CD14-positive monocyte (primary cell): ENCODE measurements around the gene CD180. TPM values are rescaled to one million over a fixed set of nuclear protein-coding genes. Genes with fewer than 3 reads are reported as not detected.

ENCODE experiments used
- DNase-seq, 3 donors: peaks; one replicate each; pipeline ENCODE4 v3.0.0-alpha.2; 2011 to 2022
- H2AFZ ChIP-seq: 2 replicates; pipeline ENCODE4 v1.6.0; 2012; ENCODE audit warnings: mild to moderate bottlenecking, low read depth, low read length, inconsistent platforms; ENCODE audit not compliant: insufficient read depth, poor library complexity, severe bottlenecking
- H3K27ac ChIP-seq, 2 donors: 1 replicate in 1 of 2; 2 replicates in 1 of 2; pipeline ENCODE4 v1.5.1; 2012 to 2013; ENCODE audit warnings: low read length in 2 of 2, control low read depth in 1 of 2, inconsistent platforms in 1 of 2, low read depth in 1 of 2, mild to moderate bottlenecking in 1 of 2
- H3K27me3 ChIP-seq, 2 donors: one replicate each; pipeline versions ENCODE4 v1.6.0 to v1.6.1; 2011 to 2013; ENCODE audit warnings: low read length in 2 of 2; ENCODE audit not compliant: control insufficient read depth in 2 of 2, insufficient read depth in 2 of 2
- H3K36me3 ChIP-seq, 2 donors: replicated peaks in 1 of 2; 1 replicate in 1 of 2; 2 replicates in 1 of 2; pipeline versions ENCODE4 v1.5.1 to v1.6.1; 2012 to 2013; ENCODE audit warnings: low read length in 2 of 2, control low read depth in 1 of 2, inconsistent platforms in 1 of 2, mild to moderate bottlenecking in 1 of 2; ENCODE audit not compliant: insufficient read depth in 2 of 2, control insufficient read depth in 1 of 2
- H3K4me1 ChIP-seq, 2 donors: 1 replicate in 1 of 2; 2 replicates in 1 of 2; pipeline versions ENCODE4 v1.5.1 to v1.6.1; 2012 to 2013; ENCODE audit warnings: low read length in 2 of 2, control low read depth in 1 of 2, inconsistent platforms in 1 of 2, mild to moderate bottlenecking in 1 of 2, moderate library complexity in 1 of 2; ENCODE audit not compliant: insufficient read depth in 2 of 2, control insufficient read depth in 1 of 2
- H3K4me2 ChIP-seq: replicated peaks from 2 replicates; pipeline ENCODE3; 2012; ENCODE audit warnings: low read length, moderate library complexity, mild to moderate bottlenecking; ENCODE audit not compliant: poor library complexity, severe bottlenecking; ENCODE audit errors: extremely low read depth
- H3K4me3 ChIP-seq, 3 experiments: fragments of 200-600 bp in 1 of 3; sonication (generic) in 1 of 3; replicated peaks in 1 of 3; 1 replicate in 2 of 3; 2 replicates in 1 of 3; pipeline ENCODE4 v1.5.1; 2011 to 2013; ENCODE audit warnings: low read length in 3 of 3, mild to moderate bottlenecking in 3 of 3, control low read depth in 2 of 3, low read depth in 2 of 3, inconsistent platforms in 1 of 3, moderate library complexity in 1 of 3
- H3K79me2 ChIP-seq: 2 replicates; pipeline ENCODE4 v1.6.0; 2012; ENCODE audit warnings: mild to moderate bottlenecking, control low read depth, inconsistent platforms, low read length, moderate library complexity; ENCODE audit not compliant: insufficient read depth
- H3K9ac ChIP-seq: 2 replicates; pipeline ENCODE4 v1.6.0; 2017; ENCODE audit warnings: low read length, mild to moderate bottlenecking; ENCODE audit not compliant: insufficient read depth, poor library complexity, severe bottlenecking
- H3K9me3 ChIP-seq, 2 donors: replicated peaks in 1 of 2; 1 replicate in 1 of 2; 2 replicates in 1 of 2; pipeline versions ENCODE4 v1.5.1 to v1.6.1; 2012 to 2013; ENCODE audit warnings: low read length in 2 of 2, control low read depth in 1 of 2; ENCODE audit not compliant: control insufficient read depth in 1 of 2, insufficient read depth in 1 of 2
- H4K20me1 ChIP-seq: 2 replicates; pipeline ENCODE4 v1.6.0; 2012; ENCODE audit warnings: mild to moderate bottlenecking, low read length, control low read depth, moderate library complexity; ENCODE audit not compliant: insufficient read depth
- H3K27ac Mint-ChIP-seq, 7 donors: one replicate each; pipeline ENCODE4 v1.8.0; 2020; ENCODE audit warnings: mild to moderate bottlenecking in 7 of 7, mixed read lengths in 7 of 7, moderate library complexity in 6 of 7, inconsistent platforms in 2 of 7
- H3K27me3 Mint-ChIP-seq, 3 donors: one replicate each; pipeline ENCODE4 v1.8.0; 2021 to 2022; ENCODE audit warnings: low read depth in 3 of 3, mild to moderate bottlenecking in 3 of 3, mixed read lengths in 3 of 3, moderate library complexity in 3 of 3, inconsistent platforms in 1 of 3
- H3K36me3 Mint-ChIP-seq, 2 donors: one replicate each; pipeline ENCODE4 v1.8.0; 2020; ENCODE audit warnings: mixed read lengths in 2 of 2, inconsistent platforms in 1 of 2, mild to moderate bottlenecking in 1 of 2
- H3K4me1 Mint-ChIP-seq: one replicate; pipeline ENCODE4 v1.8.0; 2020; ENCODE audit warnings: mild to moderate bottlenecking, mixed read lengths
- H3K4me3 Mint-ChIP-seq, 2 donors: one replicate each; pipeline ENCODE4 v1.8.0; 2020; ENCODE audit warnings: mild to moderate bottlenecking in 2 of 2, mixed read lengths in 2 of 2, moderate library complexity in 1 of 2
- H3K9me3 Mint-ChIP-seq, 7 donors: one replicate each; pipeline ENCODE4 v1.8.0; 2020 to 2022; ENCODE audit warnings: mixed read lengths in 7 of 7, mild to moderate bottlenecking in 6 of 7, moderate library complexity in 6 of 7, inconsistent platforms in 2 of 7
- WGBS: methylation state at CpG from one replicate; pipeline ENCODE4 v1.1.5; 2013; ENCODE audit warnings: missing lambda C conversion rate; ENCODE audit not compliant: insufficient coverage; 5-methylcytosine and 5-hydroxymethylcytosine counted together
- intact Hi-C, 2 donors: fragments of 100-400 bp; cut with micrococcal nuclease; formaldehyde crosslinking; loops; one replicate each; pipeline versions ENCODE4 v1.15.0 to v1.15.1; 2023
- polyA plus RNA-seq, 3 donors: library from polyadenylated mRNA; depleted of rRNA in 1 of 3; unstranded in 2 of 3; stranded (reverse) in 1 of 3; fragments of 300-500 nt in 2 of 3; fragments of >200 nt in 1 of 3; fragmentation: Illumina TruSeq in 2 of 3; gene quantifications; 1 replicate in 2 of 3; 2 replicates in 1 of 3; pipeline ENCODE4 v1.2.3, GENCODE V29; 2012 to 2021
- TF ChIP-seq, protein P1 (sequence below): fragments of 200-600 bp; IDR thresholded peaks from one replicate; pipeline ENCODE4 v1.8.0; 2022; ENCODE audit warnings: antibody characterized with exemption, mild to moderate bottlenecking

Gene CD180
- polyA plus RNA-seq, 3 donors, result 6.1 to 22.0 (median 11.7) TPM

- WGBS, result no CpG with 5 or more reads among the region's 3 CpGs
- Histone ChIP-seq H3K79me2 (no peaks in the 10 kb centered on the region), H3K4me1 (peaks cover 0 to 6% of the 10 kb centered on the region in 2 donors), H3K27me3 (no peaks in the 10 kb centered on the region), H3K27ac (no peak overlapping the region), H3K4me3 (no peak overlapping the region), H2AFZ (no peak overlapping the region), H3K9ac (no peak overlapping the region), H3K9me3 (no peaks in the 10 kb centered on the region), H3K4me2 (no peak overlapping the region), H3K36me3 (no peaks in the 10 kb centered on the region), H4K20me1 (no peaks in the 10 kb centered on the region)
- Mint-ChIP-seq H3K4me3 (no peak overlapping the region), H3K27ac (no peak overlapping the region), H3K27me3 (peaks cover 0 to 2% (median 1%) of the 10 kb centered on the region in 3 donors), H3K4me1 (peaks cover 6% of the 10 kb centered on the region), H3K36me3 (no peaks in the 10 kb centered on the region), H3K9me3 (peaks cover 0 to 3% (median 0%) of the 10 kb centered on the region in 7 donors)
- TF ChIP-seq, protein P1, sequence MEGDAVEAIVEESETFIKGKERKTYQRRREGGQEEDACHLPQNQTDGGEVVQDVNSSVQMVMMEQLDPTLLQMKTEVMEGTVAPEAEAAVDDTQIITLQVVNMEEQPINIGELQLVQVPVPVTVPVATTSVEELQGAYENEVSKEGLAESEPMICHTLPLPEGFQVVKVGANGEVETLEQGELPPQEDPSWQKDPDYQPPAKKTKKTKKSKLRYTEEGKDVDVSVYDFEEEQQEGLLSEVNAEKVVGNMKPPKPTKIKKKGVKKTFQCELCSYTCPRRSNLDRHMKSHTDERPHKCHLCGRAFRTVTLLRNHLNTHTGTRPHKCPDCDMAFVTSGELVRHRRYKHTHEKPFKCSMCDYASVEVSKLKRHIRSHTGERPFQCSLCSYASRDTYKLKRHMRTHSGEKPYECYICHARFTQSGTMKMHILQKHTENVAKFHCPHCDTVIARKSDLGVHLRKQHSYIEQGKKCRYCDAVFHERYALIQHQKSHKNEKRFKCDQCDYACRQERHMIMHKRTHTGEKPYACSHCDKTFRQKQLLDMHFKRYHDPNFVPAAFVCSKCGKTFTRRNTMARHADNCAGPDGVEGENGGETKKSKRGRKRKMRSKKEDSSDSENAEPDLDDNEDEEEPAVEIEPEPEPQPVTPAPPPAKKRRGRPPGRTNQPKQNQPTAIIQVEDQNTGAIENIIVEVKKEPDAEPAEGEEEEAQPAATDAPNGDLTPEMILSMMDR, result no peak
- intact Hi-C loops, result no loop called here
- no peak for DNase-seq
Observed at GRCh38 chr5:67147760-67148159, 48.8 kb downstream of the CD180 start.

- Histone ChIP-seq H3K79me2 (no peaks in the 10 kb centered on the region), H3K36me3 (no peaks in the 10 kb centered on the region), H3K9ac (no peak overlapping the region), H3K27me3 (no peaks in the 10 kb centered on the region), H3K9me3 (no peaks in the 10 kb centered on the region), H3K4me2 (no peak overlapping the region), H4K20me1 (no peaks in the 10 kb centered on the region), H3K27ac (no peak overlapping the region), H2AFZ (no peak overlapping the region), H3K4me1 (peaks cover 0 to 6% of the 10 kb centered on the region in 2 donors), H3K4me3 (no peak overlapping the region)
- intact Hi-C loops, result no loop called here
- no CpG with 5 or more reads among the region's 4 CpGs for WGBS
- Mint-ChIP-seq H3K27me3 (peaks cover 0 to 2% (median 1%) of the 10 kb centered on the region in 3 donors), H3K27ac (no peak overlapping the region), H3K4me1 (peaks cover 6% of the 10 kb centered on the region), H3K4me3 (no peak overlapping the region), H3K36me3 (no peaks in the 10 kb centered on the region), H3K9me3 (peaks cover 0 to 3% (median 0%) of the 10 kb centered on the region in 7 donors)
- TF ChIP-seq, protein P1, result no peak
- DNase-seq, result no peak
Observed at GRCh38 chr5:67146981-67147380, 49.6 kb downstream of the CD180 start.
